Measurements from ENCODE around the gene CDC16.

DNA sequence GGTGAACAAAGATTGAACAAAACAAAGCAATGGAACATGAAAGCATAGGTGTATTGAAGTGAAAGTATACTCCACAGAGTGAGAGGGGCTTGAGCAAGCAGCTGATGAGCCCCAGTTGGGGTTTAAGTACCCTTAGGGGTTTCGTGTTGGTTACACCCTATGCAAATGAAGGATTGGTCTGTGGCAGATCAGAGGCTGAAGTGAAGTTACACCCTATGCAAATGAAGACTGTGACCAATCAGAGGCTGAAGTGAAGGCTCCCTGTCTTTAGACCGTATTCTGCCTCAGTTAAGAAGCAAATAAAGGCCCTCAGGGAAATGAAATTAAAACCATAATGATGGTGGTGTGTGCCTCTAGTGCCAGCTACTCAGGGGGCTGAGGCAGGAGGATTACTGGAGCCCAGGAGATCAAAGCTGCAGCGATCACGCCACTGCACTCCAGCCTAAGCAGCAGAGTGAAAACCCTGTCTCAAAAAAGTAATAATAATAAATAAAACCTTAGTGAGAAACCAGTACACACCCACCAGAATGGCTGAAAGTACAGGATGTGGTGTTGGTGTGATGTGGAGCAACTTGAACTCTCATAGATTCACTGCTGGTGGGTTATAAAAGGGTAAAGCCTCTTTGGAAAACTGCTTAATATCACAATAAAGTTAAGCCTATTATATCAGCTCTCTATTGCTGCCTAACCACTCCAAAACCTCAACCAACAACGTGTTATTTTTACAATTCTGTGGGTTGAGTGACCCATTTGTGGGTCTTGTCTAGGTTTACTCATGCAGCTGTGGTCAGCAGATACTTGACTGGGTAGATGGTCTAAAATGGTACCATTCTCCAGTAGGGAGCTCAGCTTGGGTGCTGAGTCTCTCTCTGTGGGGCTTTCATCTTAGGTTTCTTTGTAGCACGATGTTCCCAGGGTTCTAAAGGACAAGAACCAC lies 33.9 kb downstream of the CDC16 start:
- TF ChIP-seq EP300 (IDR thresholded peaks at IDR 0.05) (no peak), POLR2A (IDR thresholded peaks at IDR 0.05) (no peak)
- TF ChIP-seq, protein P1, sequence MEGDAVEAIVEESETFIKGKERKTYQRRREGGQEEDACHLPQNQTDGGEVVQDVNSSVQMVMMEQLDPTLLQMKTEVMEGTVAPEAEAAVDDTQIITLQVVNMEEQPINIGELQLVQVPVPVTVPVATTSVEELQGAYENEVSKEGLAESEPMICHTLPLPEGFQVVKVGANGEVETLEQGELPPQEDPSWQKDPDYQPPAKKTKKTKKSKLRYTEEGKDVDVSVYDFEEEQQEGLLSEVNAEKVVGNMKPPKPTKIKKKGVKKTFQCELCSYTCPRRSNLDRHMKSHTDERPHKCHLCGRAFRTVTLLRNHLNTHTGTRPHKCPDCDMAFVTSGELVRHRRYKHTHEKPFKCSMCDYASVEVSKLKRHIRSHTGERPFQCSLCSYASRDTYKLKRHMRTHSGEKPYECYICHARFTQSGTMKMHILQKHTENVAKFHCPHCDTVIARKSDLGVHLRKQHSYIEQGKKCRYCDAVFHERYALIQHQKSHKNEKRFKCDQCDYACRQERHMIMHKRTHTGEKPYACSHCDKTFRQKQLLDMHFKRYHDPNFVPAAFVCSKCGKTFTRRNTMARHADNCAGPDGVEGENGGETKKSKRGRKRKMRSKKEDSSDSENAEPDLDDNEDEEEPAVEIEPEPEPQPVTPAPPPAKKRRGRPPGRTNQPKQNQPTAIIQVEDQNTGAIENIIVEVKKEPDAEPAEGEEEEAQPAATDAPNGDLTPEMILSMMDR (IDR thresholded peaks at IDR 0.05): no peak

Measured in gastroesophageal sphincter (tissue), 3 donors.